Tibial nerve (tissue), 4 donors: ENCODE results near the gene SUSD4. TPM values are rescaled to one million over a fixed set of nuclear protein-coding genes. Genes with fewer than 3 reads are reported as not detected.

Experiments used
- DNase-seq, 2 donors: peaks; one replicate each; pipeline ENCODE4 v3.0.0-alpha.2; 2019; ENCODE audit warnings: low spot score in 2 of 2
- H3K27ac ChIP-seq, 4 donors: fragments of 200-600 bp; sonication (generic) in 3 of 4; one replicate each; pipeline ENCODE4 v1.5.1; 2017 to 2019; ENCODE audit warnings: mild to moderate bottlenecking in 1 of 4
- H3K27me3 ChIP-seq, 2 donors: fragments of 200-600 bp; sonication (generic) in 1 of 2; one replicate each; pipeline versions ENCODE4 v1.5.1 to v1.6.0; 2017 to 2019
- H3K36me3 ChIP-seq, 3 donors: fragments of 200-600 bp; sonication (generic); one replicate each; pipeline ENCODE4 v1.5.1; 2018 to 2019
- H3K4me1 ChIP-seq, 4 donors: fragments of 200-600 bp; sonication (generic) in 3 of 4; one replicate each; pipeline ENCODE4 v1.5.1; 2017 to 2019
- H3K4me3 ChIP-seq, 4 donors: fragments of 200-600 bp; sonication (generic) in 3 of 4; one replicate each; pipeline ENCODE4 v1.5.1; 2017 to 2019; ENCODE audit warnings: mild to moderate bottlenecking in 1 of 4, moderate library complexity in 1 of 4
- H3K9me3 ChIP-seq, 4 donors: fragments of 200-600 bp; sonication (generic) in 3 of 4; one replicate each; pipeline ENCODE4 v1.5.1; 2017 to 2019
- EP300 ChIP-seq, 2 donors: sonication (generic); formaldehyde crosslinking; IDR thresholded peaks; one replicate each; pipeline ENCODE4 v1.6.1; 2017; ENCODE audit warnings: antibody characterized with exemption in 2 of 2, mild to moderate bottlenecking in 1 of 2
- POLR2A ChIP-seq, 2 donors: fragments of 450-650 bp; IDR thresholded peaks; one replicate each; pipeline ENCODE4 v1.6.1; 2017; ENCODE audit warnings: antibody characterized with exemption in 2 of 2, mild to moderate bottlenecking in 2 of 2, moderate library complexity in 2 of 2
- WGBS, 2 donors: methylation state at CpG; one replicate each; pipeline ENCODE4 v1.1.5; 2018; 5-methylcytosine and 5-hydroxymethylcytosine counted together
- total RNA-seq, 4 donors: library from RNA; depleted of rRNA; stranded (reverse); fragments of >200 nt; gene quantifications; one replicate each; pipeline ENCODE4 v1.1.0, GENCODE V29; 2016
- TF ChIP-seq, protein P1 (sequence below), 5 experiments: fragments of 200-600 bp in 3 of 5; fragments of 450-650 bp in 2 of 5; sonication (generic) in 3 of 5; IDR thresholded peaks; one replicate each; pipeline ENCODE4 v1.5.1; 2016 to 2019; ENCODE audit warnings: antibody characterized with exemption in 5 of 5, mild to moderate bottlenecking in 3 of 5, moderate library complexity in 2 of 5

SUSD4 gene
- total RNA-seq, 4 donors from 2014 or later = not detected

DNA sequence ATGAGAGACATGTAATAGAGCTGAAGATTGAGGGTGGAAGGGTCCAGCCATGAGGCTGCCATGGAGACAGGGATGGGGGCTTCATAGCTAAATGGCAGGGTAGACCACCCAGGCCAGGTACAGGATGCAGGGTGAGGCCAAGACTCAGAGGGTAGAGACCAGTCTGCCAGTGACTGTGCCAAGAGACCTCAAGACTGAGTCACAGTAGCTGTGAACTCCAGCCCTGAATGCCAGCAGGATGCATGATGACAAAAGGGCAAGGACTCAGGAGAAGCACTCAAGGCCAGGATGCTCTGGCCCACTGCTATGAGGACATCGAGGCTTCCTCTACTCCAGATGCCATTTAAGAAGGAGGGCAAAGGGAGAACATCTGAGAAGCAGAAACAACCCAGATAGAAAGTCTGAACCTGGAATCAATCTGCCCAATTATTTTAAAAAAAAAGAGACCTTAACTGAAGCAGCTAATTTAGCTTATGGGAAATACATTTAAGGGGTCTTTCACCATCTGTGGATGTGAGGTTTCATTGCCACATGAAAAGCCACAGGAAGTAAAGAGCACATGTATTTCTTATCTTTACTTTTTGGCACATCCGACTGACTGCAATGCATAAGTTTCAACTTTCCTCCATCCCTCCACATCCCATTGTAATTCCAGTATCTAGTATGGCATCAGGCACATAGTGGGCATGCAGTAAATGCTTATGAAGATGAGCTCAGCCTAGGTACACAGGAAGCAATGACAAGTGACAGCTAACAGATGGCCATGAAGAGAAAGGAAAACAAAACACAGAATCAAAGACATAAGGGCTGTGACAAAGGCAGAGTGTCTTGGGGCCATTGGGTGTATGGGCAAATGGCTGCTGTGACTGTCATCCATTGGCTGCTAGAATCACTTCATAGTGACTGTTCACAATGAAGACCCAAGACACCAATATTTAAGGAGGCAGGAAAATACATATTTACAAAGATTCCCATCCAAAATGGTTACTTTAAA lies 40.2 kb downstream of the SUSD4 start:
- DNase-seq = no peak
- Histone ChIP-seq H3K4me3 (no peak overlapping the region), H3K27ac (no peak overlapping the region), H3K4me1 (no peaks in the 10 kb centered on the region), H3K9me3 (peaks cover 0 to 2% (median 0%) of the 10 kb centered on the region in 4 donors), H3K36me3 (no peaks in the 10 kb centered on the region), H3K27me3 (no peaks in the 10 kb centered on the region)
- no peak for TF ChIP-seq POLR2A (IDR thresholded peaks at IDR 0.05)
- WGBS, 2 donors = 47 to 78% methylated on average over 2 of the region's 2 CpGs

DNA sequence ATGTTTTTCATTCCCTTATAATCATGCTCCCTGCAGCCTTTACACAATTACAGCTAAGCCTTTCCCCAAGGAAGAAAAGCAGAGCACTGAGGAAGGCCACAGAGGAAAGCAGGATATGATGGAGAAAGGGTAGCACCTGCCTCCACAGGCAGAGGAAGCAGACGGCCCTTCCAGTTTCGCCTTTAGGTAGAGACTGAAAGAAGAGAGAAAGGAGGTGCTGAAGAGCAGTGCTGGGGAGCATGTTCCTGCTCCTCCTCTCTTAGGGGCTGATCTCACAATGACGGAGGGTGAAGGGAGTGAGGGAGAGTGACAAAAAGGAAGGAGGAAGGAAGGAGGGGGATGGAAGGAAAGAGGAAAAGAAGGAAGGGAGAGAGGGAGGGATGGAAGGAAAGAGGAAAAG lies 41.1 kb downstream of the SUSD4 start:
- TF ChIP-seq, protein P1, sequence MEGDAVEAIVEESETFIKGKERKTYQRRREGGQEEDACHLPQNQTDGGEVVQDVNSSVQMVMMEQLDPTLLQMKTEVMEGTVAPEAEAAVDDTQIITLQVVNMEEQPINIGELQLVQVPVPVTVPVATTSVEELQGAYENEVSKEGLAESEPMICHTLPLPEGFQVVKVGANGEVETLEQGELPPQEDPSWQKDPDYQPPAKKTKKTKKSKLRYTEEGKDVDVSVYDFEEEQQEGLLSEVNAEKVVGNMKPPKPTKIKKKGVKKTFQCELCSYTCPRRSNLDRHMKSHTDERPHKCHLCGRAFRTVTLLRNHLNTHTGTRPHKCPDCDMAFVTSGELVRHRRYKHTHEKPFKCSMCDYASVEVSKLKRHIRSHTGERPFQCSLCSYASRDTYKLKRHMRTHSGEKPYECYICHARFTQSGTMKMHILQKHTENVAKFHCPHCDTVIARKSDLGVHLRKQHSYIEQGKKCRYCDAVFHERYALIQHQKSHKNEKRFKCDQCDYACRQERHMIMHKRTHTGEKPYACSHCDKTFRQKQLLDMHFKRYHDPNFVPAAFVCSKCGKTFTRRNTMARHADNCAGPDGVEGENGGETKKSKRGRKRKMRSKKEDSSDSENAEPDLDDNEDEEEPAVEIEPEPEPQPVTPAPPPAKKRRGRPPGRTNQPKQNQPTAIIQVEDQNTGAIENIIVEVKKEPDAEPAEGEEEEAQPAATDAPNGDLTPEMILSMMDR (IDR thresholded peaks at IDR 0.05) = no peak
- TF ChIP-seq EP300 (IDR thresholded peaks at IDR 0.05) = no peak
- no peak for TF ChIP-seq POLR2A (IDR thresholded peaks at IDR 0.05)
- H3K27ac ChIP-seq = no peak overlapping the region
- no peaks in the 10 kb centered on the region for H3K27me3 ChIP-seq
- H3K4me3 ChIP-seq = no peak overlapping the region
- DNase-seq = no peak
- H3K9me3 ChIP-seq = peaks cover 0 to 2% (median 0%) of the 10 kb centered on the region in 4 donors
- WGBS, 2 donors = 57 to 65% methylated on average over 3 of the region's 3 CpGs
- H3K36me3 ChIP-seq = no peaks in the 10 kb centered on the region
- no peaks in the 10 kb centered on the region for H3K4me1 ChIP-seq

DNA sequence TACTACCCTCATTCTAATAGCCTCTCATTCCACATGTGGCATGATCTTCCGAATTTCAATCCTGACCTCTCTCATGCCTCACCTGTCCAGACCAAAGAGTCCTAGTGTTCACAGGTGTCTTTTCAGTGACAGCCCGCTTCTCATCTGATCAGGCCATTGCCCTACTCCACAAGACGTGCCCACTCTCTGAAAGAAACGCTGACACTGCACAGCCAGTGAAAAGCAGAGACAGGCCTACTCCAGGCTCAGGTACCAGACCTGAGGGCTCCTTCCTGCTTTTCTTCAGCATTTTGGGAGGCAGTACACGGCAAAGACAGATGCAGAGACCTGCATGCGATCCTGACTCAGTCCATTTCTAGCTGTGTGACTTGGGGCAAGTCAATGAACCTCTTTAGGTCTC lies 43.0 kb downstream of the SUSD4 start:
- no peak overlapping the region for H3K4me3 ChIP-seq
- no peaks in the 10 kb centered on the region for H3K27me3 ChIP-seq
- H3K36me3 ChIP-seq = no peaks in the 10 kb centered on the region
- 84 to 90% methylated on average over 6 of the region's 6 CpGs for WGBS, 2 donors
- no peak overlapping the region for H3K27ac ChIP-seq
- TF ChIP-seq, protein P1 (IDR thresholded peaks at IDR 0.05) = no peak
- H3K9me3 ChIP-seq = peaks cover 0 to 2% (median 0%) of the 10 kb centered on the region in 4 donors
- no peak for DNase-seq
- no peaks in the 10 kb centered on the region for H3K4me1 ChIP-seq

DNA sequence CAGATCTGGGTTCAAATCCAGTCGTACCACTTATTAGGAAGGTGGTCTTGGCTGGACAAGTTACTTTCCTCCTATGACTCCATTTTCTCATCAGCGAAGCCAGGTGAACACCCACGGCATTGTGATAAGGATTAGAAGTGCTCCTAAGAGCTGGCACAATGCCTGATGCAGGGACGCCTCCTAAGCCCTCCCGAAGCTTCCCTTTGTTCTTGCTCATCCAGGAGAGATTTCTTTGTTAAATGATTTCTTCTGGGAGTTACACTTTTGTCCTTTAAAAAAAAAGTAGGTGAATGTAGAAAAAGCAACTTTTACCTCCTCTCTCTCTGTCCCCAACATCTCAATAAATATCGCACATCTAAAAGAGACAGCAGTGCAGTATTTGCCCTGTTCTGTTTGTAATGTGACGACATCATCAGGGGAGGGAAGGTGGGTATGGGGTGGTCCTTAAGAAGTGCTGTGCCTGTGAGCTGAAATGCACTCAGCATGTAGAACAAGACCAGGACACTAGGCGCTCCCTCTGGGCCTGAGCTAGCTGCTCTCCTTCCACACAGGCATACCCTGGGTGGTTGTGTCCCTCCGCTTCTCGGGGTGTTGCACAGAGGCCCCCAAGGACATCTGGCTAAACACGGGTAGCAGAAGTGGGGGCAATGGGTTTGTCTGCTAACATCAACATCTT lies 43.9 kb downstream of the SUSD4 start:
- WGBS, 2 donors = 75 to 76% methylated on average over 11 of the region's 11 CpGs
- peaks cover 0 to 2% (median 0%) of the 10 kb centered on the region in 4 donors for H3K9me3 ChIP-seq
- H3K36me3 ChIP-seq = no peaks in the 10 kb centered on the region
- no peaks in the 10 kb centered on the region for H3K27me3 ChIP-seq
- no peak for DNase-seq
- H3K4me3 ChIP-seq = no peak overlapping the region
- no peaks in the 10 kb centered on the region for H3K4me1 ChIP-seq
- no peak overlapping the region for H3K27ac ChIP-seq
- TF ChIP-seq POLR2A (IDR thresholded peaks at IDR 0.05) = no peak
- TF ChIP-seq EP300 (IDR thresholded peaks at IDR 0.05) = no peak
- TF ChIP-seq, protein P1 (IDR thresholded peaks at IDR 0.05) = no peak

DNA sequence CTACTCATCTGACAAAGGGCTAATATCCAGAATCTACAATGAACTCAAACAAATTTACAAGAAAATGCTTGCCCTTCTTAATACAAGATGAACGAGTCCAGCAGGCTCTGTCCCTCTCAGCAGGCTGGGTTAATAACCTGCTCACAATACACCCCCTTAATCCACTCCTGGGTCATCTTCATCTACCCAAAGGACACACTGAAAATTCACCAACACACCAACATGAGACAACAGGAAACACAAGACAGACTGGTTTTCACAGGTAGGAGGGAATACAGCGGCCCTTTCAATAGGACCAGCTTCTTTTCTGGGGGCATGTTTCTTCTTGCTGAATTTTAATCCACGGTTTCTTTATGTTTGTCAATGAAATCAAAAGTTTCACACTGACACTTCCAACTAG lies 44.6 kb downstream of the SUSD4 start:
- WGBS, 2 donors = 71 to 79% methylated on average over 3 of the region's 3 CpGs
- Histone ChIP-seq H3K9me3 (no peaks in the 10 kb centered on the region), H3K36me3 (no peaks in the 10 kb centered on the region), H3K4me1 (no peaks in the 10 kb centered on the region), H3K27me3 (no peaks in the 10 kb centered on the region), H3K4me3 (no peak overlapping the region), H3K27ac (no peak overlapping the region)
- no peak for DNase-seq
- no peak for TF ChIP-seq POLR2A (IDR thresholded peaks at IDR 0.05)
- TF ChIP-seq, protein P1 (IDR thresholded peaks at IDR 0.05) = no peak
- no peak for TF ChIP-seq EP300 (IDR thresholded peaks at IDR 0.05)
